HepG2 (cell line): ENCODE results near the gene STAP2. TPM values are rescaled to one million over a fixed set of nuclear protein-coding genes. Genes with fewer than 3 reads are reported as not detected.

ENCODE experiments used
- ARID2 ChIP-seq: sonication (generic); formaldehyde crosslinking; IDR thresholded peaks from 2 replicates; pipeline ENCODE4 v1.8.1; 2022; ENCODE audit warnings: mild to moderate bottlenecking, missing genetic modification reagents, borderline replicate concordance
- HOXA3 ChIP-seq: sonication (generic); formaldehyde crosslinking; IDR thresholded peaks from 2 replicates; pipeline ENCODE4 v1.5.0; 2020; ENCODE audit warnings: missing genetic modification reagents
- IRX3 ChIP-seq: sonication (generic); formaldehyde crosslinking; IDR thresholded peaks from 2 replicates; pipeline ENCODE4 v1.8.1; 2023; ENCODE audit warnings: mild to moderate bottlenecking, low read depth, missing genetic modification reagents, borderline replicate concordance
- NPAS2 ChIP-seq: sonication (generic); formaldehyde crosslinking; IDR thresholded peaks from 2 replicates; pipeline ENCODE4 v1.8.0; 2022; ENCODE audit warnings: mild to moderate bottlenecking, missing genetic modification reagents, borderline replicate concordance
- REL ChIP-seq: sonication (generic); formaldehyde crosslinking; conservative IDR thresholded peaks from 2 replicates; pipeline ENCODE4 v1.8.0; 2022; ENCODE audit warnings: mild to moderate bottlenecking, missing genetic modification reagents, moderate library complexity
- SYNCRIP ChIP-seq: fragments of 200-400 bp; formaldehyde crosslinking; IDR thresholded peaks from 2 replicates; pipeline ENCODE4 v1.6.1; 2018; ENCODE audit warnings: mild to moderate bottlenecking, low read depth, low read length; ENCODE audit not compliant: insufficient read depth
- TCF7 ChIP-seq: sonication (generic); IDR thresholded peaks from 2 replicates; pipeline ENCODE4 v1.6.1; 2016; ENCODE audit warnings: antibody characterized with exemption, low read depth
- YY1 ChIP-seq: IDR thresholded peaks from 2 replicates; pipeline ENCODE4 v1.6.1; 2011; ENCODE audit warnings: low read length, low read depth, moderate library complexity, mild to moderate bottlenecking; ENCODE audit not compliant: insufficient read depth, insufficient replicate concordance
- ZEB1 ChIP-seq: IDR thresholded peaks from 2 replicates; pipeline ENCODE4 v1.6.1; 2012; ENCODE audit warnings: mild to moderate bottlenecking, low read depth, inconsistent platforms; ENCODE audit not compliant: insufficient replicate concordance
- ZNF232 ChIP-seq: sonication (generic); formaldehyde crosslinking; IDR thresholded peaks from 2 replicates; pipeline ENCODE4 v1.4.0; 2020; ENCODE audit warnings: missing genetic modification reagents, borderline replicate concordance
- ZNF451 ChIP-seq: sonication (generic); formaldehyde crosslinking; IDR thresholded peaks from 2 replicates; pipeline ENCODE4 v1.5.0; 2020; ENCODE audit warnings: mild to moderate bottlenecking, missing genetic modification reagents
- ZNF510 ChIP-seq: sonication (generic); formaldehyde crosslinking; IDR thresholded peaks from 2 replicates; pipeline ENCODE4 v1.4.0; 2020; ENCODE audit warnings: low read depth, mild to moderate bottlenecking, missing genetic modification reagents
- ZNF546 ChIP-seq: sonication (generic); formaldehyde crosslinking; conservative IDR thresholded peaks from 2 replicates; pipeline ENCODE4 v1.8.1; 2023; ENCODE audit warnings: mild to moderate bottlenecking, missing genetic modification reagents
- ZNF747 ChIP-seq: sonication (generic); formaldehyde crosslinking; IDR thresholded peaks from 2 replicates; pipeline ENCODE4 v1.8.1; 2023; ENCODE audit warnings: missing genetic modification reagents, mild to moderate bottlenecking, borderline replicate concordance
- polyA plus RNA-seq, 8 experiments: library from polyadenylated mRNA; depleted of rRNA in 3 of 8; stranded (reverse) in 7 of 8; unstranded in 1 of 8; fragments of >200 nt; fragmentation: Illumina TruSeq in 4 of 8; extraction: Trizol in 4 of 8; gene quantifications; 2 replicates each; pipeline versions ENCODE4 v1.2.1 to v1.2.3, GENCODE V29; 2011 to 2016; ENCODE audit warnings: low read depth in 4 of 8, missing spikeins in 1 of 8, mixed read lengths in 1 of 8; ENCODE audit not compliant: insufficient read depth in 1 of 8
- total RNA-seq, 5 experiments: library from RNA; depleted of rRNA; stranded (reverse); fragments of >200 nt; fragmentation: Illumina TruSeq; extraction: Trizol; gene quantifications; 2 replicates each; pipeline ENCODE4 v1.2.3, GENCODE V29; 2016; ENCODE audit warnings: low read depth in 1 of 5
- TF ChIP-seq, protein P1 (sequence below): sonication (generic); formaldehyde crosslinking; IDR thresholded peaks from 2 replicates; pipeline ENCODE4 v1.5.1; 2020; ENCODE audit warnings: mild to moderate bottlenecking, moderate library complexity, missing genetic modification reagents
- TF ChIP-seq, protein P2 (sequence below): fragments of 450-650 bp; IDR thresholded peaks from 2 replicates; pipeline ENCODE4 v1.6.1; 2017; ENCODE audit warnings: mild to moderate bottlenecking
- TF ChIP-seq, protein P3 (sequence below): sonication (generic); formaldehyde crosslinking; conservative IDR thresholded peaks from 2 replicates; pipeline ENCODE4 v1.4.0; 2020; ENCODE audit warnings: mild to moderate bottlenecking, missing genetic modification reagents, moderate library complexity

Gene STAP2
- total and polyA plus RNA-seq, 2 of the 13 experiments (the other 11 are each of a cell fraction or from before 2014, with no cell fraction given), result 39.0 to 43.7 TPM

DNA sequence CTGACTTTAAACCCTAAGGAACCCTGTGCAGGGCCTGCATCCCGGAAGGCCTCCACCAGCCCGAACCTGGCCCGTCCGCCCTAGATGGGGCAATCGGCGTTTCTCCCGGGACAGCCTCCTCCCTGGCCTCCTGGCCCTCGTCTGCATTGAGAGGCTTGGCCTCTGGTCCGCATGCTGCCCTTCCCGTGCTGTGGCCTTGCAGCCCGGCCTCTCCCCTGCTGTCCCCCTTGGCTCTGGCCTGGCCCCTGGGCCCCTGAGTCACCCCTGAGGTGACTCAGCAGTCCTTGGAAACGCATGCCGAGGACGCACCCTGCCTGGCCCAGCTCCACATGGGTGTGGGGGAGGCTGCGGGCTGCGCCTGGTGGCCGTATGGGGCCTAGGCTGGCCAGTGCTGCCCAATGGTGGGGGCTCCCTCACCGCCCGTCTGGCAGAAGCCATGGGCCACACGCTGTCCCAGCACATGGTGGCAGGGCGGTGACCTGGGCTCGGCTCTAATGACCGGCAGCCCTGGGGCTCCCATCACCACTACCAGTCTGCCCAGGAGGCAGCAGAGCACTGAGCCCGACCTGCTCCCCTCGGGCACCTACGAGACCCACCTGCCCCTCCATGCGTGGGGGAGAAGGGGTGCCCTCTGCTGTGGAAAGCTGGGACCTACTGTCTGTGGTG is 36.0 kb upstream of the STAP2 start (continued):
- TF ChIP-seq ZNF232 (CRISPR knock-in tag) (peak; percentile 52; the same call in 1 of the 2 replicates), HOXA3 (CRISPR knock-in tag) (peak; percentile 68), TCF7 (no peak), ARID2 (CRISPR knock-in tag) (no peak), ZNF747 (CRISPR knock-in tag) (no peak), YY1 (no peak), ZEB1 (no peak), SYNCRIP (no peak), REL (CRISPR knock-in tag) (no peak), ZNF546 (CRISPR knock-in tag) (0 out of 2 replicates have a peak, but pooled peaks have one; percentile 20), NPAS2 (no peak), IRX3 (CRISPR knock-in tag) (no peak), ZNF451 (CRISPR knock-in tag) (no peak), ZNF510 (CRISPR knock-in tag) (no peak; the same call in 1 of the 2 replicates)
- TF ChIP-seq, protein P1, sequence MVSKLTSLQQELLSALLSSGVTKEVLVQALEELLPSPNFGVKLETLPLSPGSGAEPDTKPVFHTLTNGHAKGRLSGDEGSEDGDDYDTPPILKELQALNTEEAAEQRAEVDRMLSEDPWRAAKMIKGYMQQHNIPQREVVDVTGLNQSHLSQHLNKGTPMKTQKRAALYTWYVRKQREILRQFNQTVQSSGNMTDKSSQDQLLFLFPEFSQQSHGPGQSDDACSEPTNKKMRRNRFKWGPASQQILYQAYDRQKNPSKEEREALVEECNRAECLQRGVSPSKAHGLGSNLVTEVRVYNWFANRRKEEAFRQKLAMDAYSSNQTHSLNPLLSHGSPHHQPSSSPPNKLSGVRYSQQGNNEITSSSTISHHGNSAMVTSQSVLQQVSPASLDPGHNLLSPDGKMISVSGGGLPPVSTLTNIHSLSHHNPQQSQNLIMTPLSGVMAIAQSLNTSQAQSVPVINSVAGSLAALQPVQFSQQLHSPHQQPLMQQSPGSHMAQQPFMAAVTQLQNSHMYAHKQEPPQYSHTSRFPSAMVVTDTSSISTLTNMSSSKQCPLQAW (CRISPR knock-in tag), result peak; percentile 75
- TF ChIP-seq, protein P2, sequence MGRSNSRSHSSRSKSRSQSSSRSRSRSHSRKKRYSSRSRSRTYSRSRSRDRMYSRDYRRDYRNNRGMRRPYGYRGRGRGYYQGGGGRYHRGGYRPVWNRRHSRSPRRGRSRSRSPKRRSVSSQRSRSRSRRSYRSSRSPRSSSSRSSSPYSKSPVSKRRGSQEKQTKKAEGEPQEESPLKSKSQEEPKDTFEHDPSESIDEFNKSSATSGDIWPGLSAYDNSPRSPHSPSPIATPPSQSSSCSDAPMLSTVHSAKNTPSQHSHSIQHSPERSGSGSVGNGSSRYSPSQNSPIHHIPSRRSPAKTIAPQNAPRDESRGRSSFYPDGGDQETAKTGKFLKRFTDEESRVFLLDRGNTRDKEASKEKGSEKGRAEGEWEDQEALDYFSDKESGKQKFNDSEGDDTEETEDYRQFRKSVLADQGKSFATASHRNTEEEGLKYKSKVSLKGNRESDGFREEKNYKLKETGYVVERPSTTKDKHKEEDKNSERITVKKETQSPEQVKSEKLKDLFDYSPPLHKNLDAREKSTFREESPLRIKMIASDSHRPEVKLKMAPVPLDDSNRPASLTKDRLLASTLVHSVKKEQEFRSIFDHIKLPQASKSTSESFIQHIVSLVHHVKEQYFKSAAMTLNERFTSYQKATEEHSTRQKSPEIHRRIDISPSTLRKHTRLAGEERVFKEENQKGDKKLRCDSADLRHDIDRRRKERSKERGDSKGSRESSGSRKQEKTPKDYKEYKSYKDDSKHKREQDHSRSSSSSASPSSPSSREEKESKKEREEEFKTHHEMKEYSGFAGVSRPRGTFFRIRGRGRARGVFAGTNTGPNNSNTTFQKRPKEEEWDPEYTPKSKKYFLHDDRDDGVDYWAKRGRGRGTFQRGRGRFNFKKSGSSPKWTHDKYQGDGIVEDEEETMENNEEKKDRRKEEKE, result no peak
- TF ChIP-seq, protein P3, sequence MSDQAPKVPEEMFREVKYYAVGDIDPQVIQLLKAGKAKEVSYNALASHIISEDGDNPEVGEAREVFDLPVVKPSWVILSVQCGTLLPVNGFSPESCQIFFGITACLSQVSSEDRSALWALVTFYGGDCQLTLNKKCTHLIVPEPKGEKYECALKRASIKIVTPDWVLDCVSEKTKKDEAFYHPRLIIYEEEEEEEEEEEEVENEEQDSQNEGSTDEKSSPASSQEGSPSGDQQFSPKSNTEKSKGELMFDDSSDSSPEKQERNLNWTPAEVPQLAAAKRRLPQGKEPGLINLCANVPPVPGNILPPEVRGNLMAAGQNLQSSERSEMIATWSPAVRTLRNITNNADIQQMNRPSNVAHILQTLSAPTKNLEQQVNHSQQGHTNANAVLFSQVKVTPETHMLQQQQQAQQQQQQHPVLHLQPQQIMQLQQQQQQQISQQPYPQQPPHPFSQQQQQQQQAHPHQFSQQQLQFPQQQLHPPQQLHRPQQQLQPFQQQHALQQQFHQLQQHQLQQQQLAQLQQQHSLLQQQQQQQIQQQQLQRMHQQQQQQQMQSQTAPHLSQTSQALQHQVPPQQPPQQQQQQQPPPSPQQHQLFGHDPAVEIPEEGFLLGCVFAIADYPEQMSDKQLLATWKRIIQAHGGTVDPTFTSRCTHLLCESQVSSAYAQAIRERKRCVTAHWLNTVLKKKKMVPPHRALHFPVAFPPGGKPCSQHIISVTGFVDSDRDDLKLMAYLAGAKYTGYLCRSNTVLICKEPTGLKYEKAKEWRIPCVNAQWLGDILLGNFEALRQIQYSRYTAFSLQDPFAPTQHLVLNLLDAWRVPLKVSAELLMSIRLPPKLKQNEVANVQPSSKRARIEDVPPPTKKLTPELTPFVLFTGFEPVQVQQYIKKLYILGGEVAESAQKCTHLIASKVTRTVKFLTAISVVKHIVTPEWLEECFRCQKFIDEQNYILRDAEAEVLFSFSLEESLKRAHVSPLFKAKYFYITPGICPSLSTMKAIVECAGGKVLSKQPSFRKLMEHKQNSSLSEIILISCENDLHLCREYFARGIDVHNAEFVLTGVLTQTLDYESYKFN (CRISPR knock-in tag), result peak; percentile 87
